AG09319 (cell line): ENCODE measurements around the gene TATDN2.

Experiments
- DNase-seq: peaks from one replicate; pipeline ENCODE4 v3.0.0-alpha.2; 2010; ENCODE audit warnings: low read depth; ENCODE audit errors: extremely low read depth
- CTCF ChIP-seq: IDR thresholded peaks from 2 replicates; pipeline ENCODE4 v1.5.1; 2011; ENCODE audit warnings: low read depth, mild to moderate bottlenecking, inconsistent platforms, low read length, moderate library complexity

Gene TATDN2

GRCh38 chr3:10330319-10330718 is 82.1 kb downstream of the TATDN2 start:
- no peak for TF ChIP-seq CTCF
- DNase-seq: no peak
